K562 (cell line): ENCODE results near the gene EPHB6.

Experiments used
- ARNT ChIP-seq, 2 experiments: fragments of 450-650 bp; IDR thresholded peaks; 2 replicates each; pipeline ENCODE4 v1.6.1; 2016; ENCODE audit warnings: mild to moderate bottlenecking in 1 of 2
- CCAR2 ChIP-seq: fragments of 200-400 bp; formaldehyde crosslinking; IDR thresholded peaks from 2 replicates; pipeline ENCODE4 v1.6.1; 2017; ENCODE audit warnings: mild to moderate bottlenecking, low read depth, low read length
- CTCF ChIP-seq, 3 experiments: IDR thresholded peaks in 2 of 3; conservative IDR thresholded peaks in 1 of 3; 2 replicates each; pipeline ENCODE4 v1.5.1; 2011 to 2012; ENCODE audit warnings: low read length in 3 of 3, mild to moderate bottlenecking in 3 of 3, control low read depth in 2 of 3, improper control_type of control experiment in 1 of 3, inconsistent platforms in 1 of 3, low read depth in 1 of 3, mixed read lengths in 1 of 3, moderate library complexity in 1 of 3; ENCODE audit not compliant: insufficient read depth in 2 of 3
- EP300 ChIP-seq: IDR thresholded peaks from 2 replicates; pipeline ENCODE4 v1.6.1; 2012; ENCODE audit warnings: low read length, improper control_type of control experiment
- IRF1 ChIP-seq: sonication (generic); formaldehyde crosslinking; IDR thresholded peaks from 2 replicates; pipeline ENCODE4 v1.8.0; 2022; ENCODE audit warnings: missing genetic modification reagents, mild to moderate bottlenecking, borderline replicate concordance
- MAFF ChIP-seq: IDR thresholded peaks from 2 replicates; pipeline ENCODE4 v1.6.1; 2012; ENCODE audit warnings: low read length, improper control_type of control experiment
- MYNN ChIP-seq, 2 experiments: sonication (generic); formaldehyde crosslinking in 1 of 2; IDR thresholded peaks; 2 replicates each; pipeline versions ENCODE4 v1.5.0 to v1.6.1; 2016 to 2020; ENCODE audit warnings: antibody characterized with exemption in 1 of 2, missing genetic modification reagents in 1 of 2
- NBN ChIP-seq: fragments of 450-650 bp; IDR thresholded peaks from 2 replicates; pipeline ENCODE4 v1.6.1; 2016; ENCODE audit warnings: low read depth, mild to moderate bottlenecking
- POLR2A ChIP-seq: fragments of 450-650 bp; conservative IDR thresholded peaks from 2 replicates; pipeline ENCODE4 v1.6.1; 2016
- SNAPC5 ChIP-seq: fragments of 250-450 bp; sonication (Bioruptor Pico); IDR thresholded peaks from 2 replicates; pipeline ENCODE4 v1.8.0; 2021; ENCODE audit warnings: moderate library complexity, mild to moderate bottlenecking, inconsistent platforms
- SP1 ChIP-seq: sonication (generic); formaldehyde crosslinking; IDR thresholded peaks from 2 replicates; pipeline ENCODE4 v1.8.1; 2022; ENCODE audit warnings: mild to moderate bottlenecking, missing genetic modification reagents
- ZNF699 ChIP-seq: fragments of 250-450 bp; sonication (Bioruptor Pico); IDR thresholded peaks from 2 replicates; pipeline ENCODE4 v1.8.0; 2021; ENCODE audit warnings: mild to moderate bottlenecking, moderate library complexity; ENCODE audit not compliant: insufficient replicate concordance

- TF ChIP-seq EP300 (no peak), CCAR2 (no peak), SP1 (CRISPR knock-in tag) (no peak), MAFF (no peak), MYNN (IDR thresholded peaks at IDR 0.05) (no peak), MYNN (CRISPR knock-in tag; IDR thresholded peaks at IDR 0.05) (no peak), POLR2A (no peak), NBN (no peak), ZNF699 (no peak), CTCF (IDR thresholded peaks at IDR 0.05 in 2 of 3, conservative IDR thresholded peaks at IDR 0.05 in 1 of 3; ENCODE audit: insufficient read depth in 2 of 3, low read depth in 1 of 3, low read length in 3 of 3) (no peak), ARNT (IDR thresholded peaks at IDR 0.05) (no peak), IRF1 (CRISPR knock-in tag) (no peak), SNAPC5 (CRISPR knock-in tag) (no peak)
Measured at GRCh38 chr7:142898377-142899170, 43.7 kb downstream of the EPHB6 start.
